Effector memory CD4-positive, alpha-beta T cell (primary cell): ENCODE measurements around the gene ADPRHL1.

Source experiments
- DNase-seq, 3 donors: peaks; one replicate each; pipeline ENCODE4 v3.0.0-alpha.2; 2020
- H3K27ac ChIP-seq: 2 replicates; pipeline ENCODE4 v1.7.0; 2013; ENCODE audit warnings: mild to moderate bottlenecking, low read length, moderate library complexity; ENCODE audit not compliant: insufficient read depth, poor library complexity, severe bottlenecking
- H3K27me3 ChIP-seq: replicated peaks from 2 replicates; pipeline ENCODE4 v1.7.0; 2013; ENCODE audit warnings: mild to moderate bottlenecking, low read length; ENCODE audit not compliant: insufficient read depth, control insufficient read depth, poor library complexity, severe bottlenecking
- H3K36me3 ChIP-seq: 2 replicates; pipeline ENCODE4 v1.7.0; 2013; ENCODE audit warnings: mild to moderate bottlenecking, low read length, moderate library complexity; ENCODE audit not compliant: control insufficient read depth, insufficient read depth
- H3K4me1 ChIP-seq: 2 replicates; pipeline ENCODE4 v1.7.0; 2013; ENCODE audit warnings: low read length, mild to moderate bottlenecking; ENCODE audit not compliant: control insufficient read depth, insufficient read depth, poor library complexity, severe bottlenecking
- H3K4me3 ChIP-seq: 2 replicates; pipeline ENCODE4 v1.7.0; 2013; ENCODE audit warnings: low read length, low read depth, mild to moderate bottlenecking; ENCODE audit not compliant: insufficient read depth, poor library complexity, severe bottlenecking
- H3K9me3 ChIP-seq: 2 replicates; pipeline ENCODE4 v1.7.0; 2013; ENCODE audit warnings: mild to moderate bottlenecking, low read length, moderate library complexity; ENCODE audit not compliant: control insufficient read depth

ADPRHL1 gene

GRCh38 chr13:113428871-113429607 is 24.2 kb downstream of the ADPRHL1 start:
- Histone ChIP-seq H3K27ac (no peak overlapping the region), H3K36me3 (no peaks in the 10 kb centered on the region), H3K9me3 (no peaks in the 10 kb centered on the region), H3K4me3 (no peak overlapping the region), H3K4me1 (no peaks in the 10 kb centered on the region), H3K27me3 (no peaks in the 10 kb centered on the region)
- DNase-seq, result no peak

GRCh38 chr13:113428469-113428865 is 24.8 kb downstream of the ADPRHL1 start:
- no peaks in the 10 kb centered on the region for H3K36me3 ChIP-seq
- no peaks in the 10 kb centered on the region for H3K9me3 ChIP-seq
- H3K4me3 ChIP-seq, result no peak overlapping the region
- DNase-seq, result no peak
- H3K27ac ChIP-seq, result no peak overlapping the region
- no peaks in the 10 kb centered on the region for H3K27me3 ChIP-seq
- H3K4me1 ChIP-seq, result no peaks in the 10 kb centered on the region

GRCh38 chr13:113427562-113428468 is 25.5 kb downstream of the ADPRHL1 start:
- Histone ChIP-seq H3K9me3 (no peaks in the 10 kb centered on the region), H3K27ac (no peak overlapping the region), H3K27me3 (no peaks in the 10 kb centered on the region), H3K36me3 (no peaks in the 10 kb centered on the region), H3K4me3 (no peak overlapping the region), H3K4me1 (no peaks in the 10 kb centered on the region)
- no peak for DNase-seq

GRCh38 chr13:113426591-113426986 is 26.7 kb downstream of the ADPRHL1 start:
- no peak for DNase-seq
- no peak overlapping the region for H3K27ac ChIP-seq
- H3K4me3 ChIP-seq, result no peak overlapping the region
- no peaks in the 10 kb centered on the region for H3K36me3 ChIP-seq
- H3K27me3 ChIP-seq, result no peaks in the 10 kb centered on the region
- no peaks in the 10 kb centered on the region for H3K4me1 ChIP-seq
- no peaks in the 10 kb centered on the region for H3K9me3 ChIP-seq

- no peak overlapping the region for H3K27ac ChIP-seq
- no peaks in the 10 kb centered on the region for H3K27me3 ChIP-seq
- H3K36me3 ChIP-seq, result no peaks in the 10 kb centered on the region
- H3K4me3 ChIP-seq, result no peak overlapping the region
- no peak for DNase-seq
- no peaks in the 10 kb centered on the region for H3K9me3 ChIP-seq
- no peaks in the 10 kb centered on the region for H3K4me1 ChIP-seq
Measured at GRCh38 chr13:113425941-113426590, 27.2 kb downstream of the ADPRHL1 start.

GRCh38 chr13:113423520-113424163 is 29.6 kb downstream of the ADPRHL1 start:
- Histone ChIP-seq H3K4me3 (no peak overlapping the region), H3K36me3 (no peaks in the 10 kb centered on the region), H3K4me1 (no peaks in the 10 kb centered on the region), H3K9me3 (no peaks in the 10 kb centered on the region), H3K27me3 (no peaks in the 10 kb centered on the region), H3K27ac (no peak overlapping the region)
- no peak for DNase-seq

- no peaks in the 10 kb centered on the region for H3K27me3 ChIP-seq
- DNase-seq, result no peak
- H3K27ac ChIP-seq, result no peak overlapping the region
Measured at GRCh38 chr13:113422807-113423519, 30.3 kb downstream of the ADPRHL1 start.

GRCh38 chr13:113421673-113422270 is 31.5 kb downstream of the ADPRHL1 start:
- H3K4me3 ChIP-seq, result no peak overlapping the region
- DNase-seq, result no peak
- H3K36me3 ChIP-seq, result no peaks in the 10 kb centered on the region
- no peaks in the 10 kb centered on the region for H3K4me1 ChIP-seq
- no peaks in the 10 kb centered on the region for H3K27me3 ChIP-seq
- no peaks in the 10 kb centered on the region for H3K9me3 ChIP-seq
- no peak overlapping the region for H3K27ac ChIP-seq

More at GRCh38 chr13:113422807-113423519, 30.3 kb downstream of the ADPRHL1 start:
- Histone ChIP-seq H3K9me3 (no peaks in the 10 kb centered on the region), H3K4me3 (no peak overlapping the region), H3K36me3 (no peaks in the 10 kb centered on the region), H3K4me1 (no peaks in the 10 kb centered on the region)
